GM21423 (cell line): ENCODE results near the gene GAN.
"Not testable (repeated sequence)": the region's sequence is repeated elsewhere in the genome, so short reads cannot be mapped to it uniquely, and the experiment has no call there.

ENCODE experiments used
- ATAC-seq: cut with Tn5 transposase; IDR thresholded peaks from one replicate; pipeline ENCODE4 v1.9.1; 2021; ENCODE audit warnings: mild to moderate bottlenecking, moderate library complexity; ENCODE audit not compliant: unreplicated experiment

The GAN gene

DNA sequence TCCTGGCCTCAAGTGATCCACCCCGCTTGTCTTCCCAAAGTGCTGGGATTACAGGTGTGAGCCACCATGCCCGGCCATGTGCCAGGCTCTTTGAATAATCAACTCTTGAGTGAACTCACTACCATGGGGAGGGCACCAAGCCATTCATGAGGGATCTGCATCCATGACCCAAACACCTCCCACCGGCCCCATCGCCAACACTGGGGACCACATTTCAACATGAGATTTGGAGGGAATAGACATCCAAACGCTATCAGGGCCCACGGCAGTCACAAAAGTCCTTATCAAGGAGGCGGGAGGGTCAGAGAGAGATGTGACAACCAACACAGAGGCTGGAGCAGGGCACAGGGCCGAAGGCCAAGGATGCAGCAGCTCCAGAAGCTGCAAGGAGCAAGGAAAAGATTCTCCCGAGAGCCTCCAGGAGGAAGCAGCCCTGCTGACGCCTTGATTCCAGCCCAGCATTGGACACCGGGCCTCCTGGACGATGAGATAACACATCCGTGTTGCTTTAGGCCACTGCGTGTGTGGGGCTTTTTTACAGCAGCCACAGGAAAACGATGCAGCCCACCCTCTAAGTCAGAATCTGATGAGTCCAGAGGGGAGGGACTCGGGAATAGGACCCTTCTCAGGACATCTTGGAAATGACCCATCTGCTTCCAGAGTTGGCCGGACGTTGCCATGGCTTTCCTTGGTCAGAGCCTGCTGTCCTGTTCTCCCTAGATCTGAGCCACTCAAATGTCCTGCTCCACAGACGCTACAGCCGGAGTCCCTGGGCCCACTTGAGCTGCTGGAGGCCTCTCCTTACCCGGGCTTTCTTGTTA is 82.5 kb downstream of the GAN start:
- no peak for ATAC-seq

DNA sequence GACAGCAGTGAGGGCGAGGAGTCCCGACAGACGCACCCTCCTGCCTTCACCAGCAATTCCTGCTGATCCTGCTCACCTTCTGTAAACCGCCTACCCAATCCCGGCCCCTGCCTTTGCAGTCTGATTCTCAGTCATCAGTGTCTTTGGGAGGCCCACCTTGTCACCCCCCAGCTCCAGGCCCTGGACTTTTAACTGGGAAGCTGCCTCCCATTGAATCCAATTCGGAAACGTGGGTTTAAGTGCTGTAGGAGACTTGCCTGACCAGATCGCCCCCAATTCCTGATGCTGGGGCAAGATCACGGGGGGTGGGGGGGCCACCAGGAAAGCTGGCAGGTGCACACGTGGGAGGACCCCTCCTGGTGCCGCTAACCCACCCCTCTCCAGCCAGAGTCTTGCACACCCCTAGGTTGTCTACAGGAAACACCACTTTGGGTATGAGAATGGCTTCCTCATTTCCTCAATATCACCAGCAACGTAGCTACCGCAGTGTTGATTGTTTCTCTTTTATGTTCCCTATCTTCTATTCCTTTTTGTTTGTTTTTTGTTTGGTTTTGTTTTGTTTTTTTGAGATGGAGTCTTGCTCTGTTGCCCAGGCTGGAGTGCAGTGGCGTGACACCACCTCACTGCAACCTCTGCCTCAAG is 83.2 kb downstream of the GAN start:
- no peak for ATAC-seq

DNA sequence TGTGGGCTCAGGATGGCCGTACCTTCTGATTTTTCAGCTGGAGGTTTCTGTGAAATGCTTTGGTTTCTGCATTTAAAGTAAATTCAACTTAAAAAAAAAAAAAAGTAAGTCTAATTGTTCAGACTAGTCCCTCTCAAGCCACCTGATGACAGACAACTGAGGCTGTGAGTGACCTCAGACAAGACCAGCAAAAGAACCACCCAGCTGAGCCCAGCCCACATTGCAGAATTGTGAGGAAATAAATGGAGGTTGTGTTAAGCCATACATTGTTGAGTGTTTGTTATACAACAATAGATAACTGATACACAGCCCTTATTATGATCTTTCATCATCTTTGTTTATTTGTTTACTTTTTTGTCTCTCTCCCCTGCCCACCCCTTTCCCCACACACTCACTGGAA is 85.1 kb downstream of the GAN start:
- no peak for ATAC-seq

DNA sequence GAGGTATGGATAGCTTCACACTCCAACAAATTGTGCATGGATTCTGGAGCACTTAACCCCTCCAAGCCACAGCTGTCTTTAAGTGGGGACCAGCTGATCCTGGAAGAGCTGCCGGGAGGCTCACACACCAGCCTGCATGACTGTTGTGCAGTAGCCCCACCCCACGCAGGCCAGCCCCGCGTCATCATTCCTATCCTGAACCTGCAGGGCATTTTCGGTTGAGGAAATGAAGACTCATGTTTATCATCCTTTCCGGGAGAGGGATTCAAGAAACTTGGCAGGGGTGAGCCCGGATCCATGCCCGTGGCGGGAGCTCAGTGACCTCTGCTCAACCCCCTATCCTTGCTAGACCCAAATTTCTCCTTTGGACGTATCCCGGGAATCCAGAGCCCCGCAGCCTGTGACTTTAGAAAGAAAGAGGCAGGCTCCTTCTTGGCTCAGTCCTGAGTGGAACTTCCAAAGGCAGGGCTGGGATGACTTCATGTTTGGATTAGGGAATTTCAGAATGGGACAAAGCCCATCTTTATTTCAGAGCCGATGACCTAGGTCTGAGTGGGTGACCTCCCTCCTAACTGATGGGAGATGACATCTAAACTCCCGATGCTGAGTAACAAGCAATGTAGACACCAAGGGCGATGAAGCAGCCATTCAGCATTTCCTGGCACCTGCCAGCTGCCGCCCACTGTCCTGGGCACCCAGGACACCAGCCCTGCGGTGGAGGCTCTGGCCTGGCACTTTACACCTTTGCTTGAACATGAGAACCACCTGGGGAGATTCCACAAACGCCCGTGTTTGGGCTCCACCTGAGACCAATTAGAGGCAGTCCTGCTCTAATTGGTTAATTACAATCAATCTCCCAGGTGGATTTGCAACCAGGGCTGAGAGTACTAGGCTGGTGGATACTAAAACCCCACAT is 86.5 kb downstream of the GAN start:
- no peak for ATAC-seq

DNA sequence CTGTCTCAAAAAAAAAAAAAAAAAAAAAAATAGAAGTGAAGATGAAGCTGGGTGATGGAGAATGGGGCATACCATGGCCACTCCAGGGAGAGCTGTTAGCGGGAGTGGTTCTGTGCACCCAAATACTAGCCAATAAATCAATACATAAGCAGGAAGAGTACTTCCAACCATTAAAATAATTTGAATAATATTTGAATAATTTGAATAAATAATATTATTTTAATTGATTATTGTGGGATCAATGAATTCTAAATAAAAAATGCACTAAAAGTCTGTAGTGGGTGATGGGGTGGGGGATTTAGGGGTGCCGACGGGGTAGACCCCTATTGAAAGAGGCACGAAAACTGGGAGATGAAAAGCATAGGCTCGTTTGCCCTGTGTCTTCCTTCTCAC is 88.4 kb downstream of the GAN start:
- ATAC-seq = no peak

DNA sequence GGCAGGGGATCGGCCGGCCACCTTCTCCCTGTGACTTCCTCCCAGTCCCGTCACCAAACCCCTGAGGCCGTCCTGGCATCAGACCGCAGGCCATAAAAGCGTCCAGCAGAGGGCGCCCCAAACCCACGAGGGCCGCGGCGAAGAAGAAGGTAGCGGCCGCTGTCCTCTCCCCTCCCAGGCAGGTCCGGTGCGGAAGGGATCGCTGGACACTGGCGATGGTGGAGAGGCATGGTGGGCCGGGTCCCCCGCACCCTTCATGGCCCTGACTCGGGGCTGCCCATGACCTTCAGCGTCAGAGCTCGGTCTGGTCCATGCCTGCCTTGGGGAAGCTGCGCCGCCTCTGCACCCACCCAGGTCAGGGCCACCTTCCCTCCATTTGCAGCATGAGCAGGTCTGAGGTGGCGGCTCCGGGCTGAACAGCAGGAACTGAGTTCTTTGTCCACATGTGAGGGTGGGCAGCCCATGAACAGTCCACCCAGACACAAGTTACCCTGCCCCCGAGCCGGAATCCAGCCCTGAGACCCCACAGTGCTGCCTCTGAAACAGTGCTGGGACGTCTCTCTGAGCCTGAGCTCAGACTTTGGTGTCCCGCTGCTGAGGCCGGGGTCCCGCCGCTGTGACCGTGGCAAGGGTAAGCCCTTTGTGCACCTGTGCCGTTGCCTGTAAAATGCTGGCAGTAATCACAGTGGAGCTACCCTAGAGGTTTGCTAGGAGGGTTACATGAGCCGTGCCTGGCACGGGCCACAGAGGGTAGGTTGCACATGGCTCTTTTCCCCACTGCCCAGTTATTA is 89.0 kb downstream of the GAN start:
- ATAC-seq = peak; percentile 75

DNA sequence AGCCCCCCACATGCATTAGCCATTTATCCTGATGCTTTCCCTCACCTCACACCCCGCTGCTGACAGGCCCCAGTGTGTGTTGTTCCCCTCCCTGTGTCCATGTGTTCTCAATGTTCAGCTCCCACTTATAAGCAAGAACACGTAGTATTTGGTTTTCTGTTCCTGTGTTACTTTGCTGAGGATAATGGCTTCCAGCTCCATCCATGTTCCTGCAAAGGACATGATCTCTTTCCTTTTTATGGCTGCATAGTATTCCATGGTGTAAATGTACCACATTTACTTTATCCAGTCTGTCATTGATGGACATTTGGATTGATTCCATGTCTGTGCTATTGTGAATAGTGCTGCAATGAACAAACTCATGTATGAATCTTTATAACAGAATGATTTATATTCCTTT is 90.2 kb downstream of the GAN start:
- ATAC-seq = not testable (repeated sequence)

DNA sequence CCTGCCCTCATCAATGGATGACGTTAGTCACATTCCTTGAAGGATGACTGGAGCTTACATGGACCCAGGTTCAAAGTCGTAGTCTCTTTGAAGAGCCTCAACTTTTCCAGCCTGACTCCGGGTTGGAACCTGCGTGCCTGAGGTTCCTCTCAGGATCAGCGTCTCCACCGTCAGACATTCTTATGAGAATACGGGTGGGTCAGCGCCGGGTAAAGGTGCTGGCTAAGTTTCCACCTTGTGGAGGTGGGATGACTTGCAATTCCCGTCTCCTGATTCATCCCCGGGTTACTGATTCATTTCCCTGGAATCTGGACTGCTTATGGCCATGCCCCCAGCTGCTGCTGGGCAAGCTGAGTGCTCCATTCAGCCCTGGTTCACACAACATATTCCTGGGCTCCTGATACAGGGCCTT is 90.9 kb downstream of the GAN start:
- ATAC-seq = no peak

DNA sequence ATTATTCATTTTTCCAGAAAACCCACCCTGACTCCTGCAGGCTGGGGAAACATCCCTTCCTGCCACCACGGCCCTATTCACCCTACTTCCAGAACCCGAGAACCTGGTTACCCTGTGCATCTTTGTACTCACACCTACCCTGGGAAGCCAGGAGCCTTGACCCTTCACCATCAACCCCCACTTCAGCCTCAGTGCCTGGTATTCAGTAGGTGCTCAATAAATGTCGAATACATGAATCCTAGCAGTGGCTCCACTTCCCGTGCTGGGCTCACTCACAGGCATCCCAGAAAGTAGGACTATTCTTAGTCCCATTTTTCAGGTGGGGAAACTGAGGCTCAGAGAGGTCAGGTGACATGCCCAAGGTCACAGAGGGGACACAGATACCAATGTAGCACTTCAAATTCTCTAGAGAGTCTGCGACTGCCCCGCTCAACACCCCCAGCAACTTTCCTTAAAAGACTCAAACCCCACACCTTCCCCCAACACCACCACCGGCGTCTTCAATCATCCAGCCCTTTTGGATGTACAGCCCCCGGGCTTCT is 93.7 kb downstream of the GAN start:
- no peak for ATAC-seq

DNA sequence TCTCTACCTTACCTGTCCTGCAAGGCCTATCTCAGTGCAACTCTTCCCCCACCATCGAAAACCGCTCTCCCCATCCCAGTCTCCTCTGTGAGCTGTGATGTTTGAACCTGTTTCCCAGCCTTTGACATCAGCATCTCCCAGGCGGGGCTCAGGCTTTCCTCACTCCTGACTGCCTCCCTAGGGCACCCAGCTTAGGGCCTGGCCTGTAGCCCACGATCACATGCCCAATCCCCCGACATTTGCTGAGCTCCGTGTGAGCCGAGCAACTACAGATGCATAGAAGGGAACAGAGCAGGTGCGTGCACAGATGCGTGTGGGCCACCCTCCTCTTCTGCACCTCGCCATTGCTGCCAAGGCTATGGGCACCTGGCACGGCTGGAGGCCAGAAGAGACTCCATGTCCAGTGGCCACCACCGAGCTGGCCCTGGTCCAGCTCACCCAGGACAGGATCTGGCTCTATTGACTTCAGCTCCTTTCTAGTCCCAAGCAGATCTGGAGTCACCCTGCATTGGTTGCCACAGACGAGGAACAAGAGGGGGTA is 94.3 kb downstream of the GAN start:
- no peak for ATAC-seq

DNA sequence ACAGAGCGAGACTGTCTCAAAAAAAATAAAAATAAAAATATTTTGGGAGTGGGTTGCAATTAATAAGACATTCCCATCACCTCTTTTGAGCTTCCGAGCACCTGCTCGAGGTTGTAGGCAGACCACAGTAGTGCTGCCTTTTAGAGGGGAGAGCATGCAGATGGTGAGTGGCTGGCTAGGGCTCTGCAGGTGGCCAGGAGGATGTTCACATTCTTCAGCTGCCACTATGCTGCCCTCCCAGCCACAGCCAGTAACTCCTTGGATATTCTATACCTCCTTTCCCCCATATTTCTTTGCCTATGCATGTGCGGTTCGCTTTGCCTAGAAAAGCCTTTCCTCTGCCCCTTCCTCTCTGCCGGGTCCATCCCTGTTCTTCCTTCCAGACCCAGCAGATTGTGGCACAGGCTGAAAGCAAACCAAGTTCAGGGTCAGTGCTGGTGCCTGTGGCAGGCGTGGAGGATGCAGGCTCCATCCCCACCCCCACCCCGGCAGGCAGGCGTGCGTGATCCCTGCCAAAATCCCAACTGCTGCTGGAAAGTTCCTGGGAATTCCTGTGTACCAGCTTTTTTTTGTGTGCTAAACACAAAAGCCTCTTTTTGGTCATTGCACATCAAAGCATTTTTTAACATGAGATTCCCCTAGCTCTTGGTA is 96.0 kb downstream of the GAN start:
- ATAC-seq = no peak

DNA sequence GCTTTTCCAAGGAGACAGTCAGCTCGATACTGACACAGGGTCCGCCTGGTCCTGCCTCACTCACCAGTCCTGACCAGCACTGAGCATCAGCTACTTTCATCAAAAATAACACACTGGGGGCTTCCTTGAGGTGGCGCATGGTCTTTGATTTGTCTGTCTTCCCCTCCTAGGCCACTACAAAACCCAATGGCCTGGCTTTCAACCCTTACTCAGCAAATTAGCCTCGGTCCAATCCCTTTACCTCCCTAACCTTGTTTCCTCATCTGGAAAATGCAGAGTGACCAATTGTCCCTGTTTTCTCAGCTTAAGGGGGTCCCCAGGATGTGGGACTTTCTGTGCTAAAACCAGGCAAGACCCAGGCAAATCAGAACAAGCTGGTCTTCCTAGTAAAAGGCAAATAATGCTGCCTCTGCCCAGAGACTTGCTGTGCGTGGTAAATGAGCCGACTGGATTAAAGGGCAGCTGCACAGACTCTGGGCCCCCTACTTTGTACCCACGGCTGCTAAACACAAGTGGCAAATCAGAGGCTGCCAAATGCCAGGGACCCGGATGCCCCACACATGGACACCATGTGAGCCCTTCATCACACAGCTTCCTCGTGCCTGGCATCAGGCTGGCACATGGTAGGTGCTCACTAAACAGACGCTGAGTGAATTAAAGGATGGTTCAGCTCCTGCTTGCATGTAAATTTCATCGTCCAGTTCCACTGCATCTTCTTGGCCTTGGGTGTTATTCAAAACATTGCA is 98.7 kb downstream of the GAN start:
- no peak for ATAC-seq

DNA sequence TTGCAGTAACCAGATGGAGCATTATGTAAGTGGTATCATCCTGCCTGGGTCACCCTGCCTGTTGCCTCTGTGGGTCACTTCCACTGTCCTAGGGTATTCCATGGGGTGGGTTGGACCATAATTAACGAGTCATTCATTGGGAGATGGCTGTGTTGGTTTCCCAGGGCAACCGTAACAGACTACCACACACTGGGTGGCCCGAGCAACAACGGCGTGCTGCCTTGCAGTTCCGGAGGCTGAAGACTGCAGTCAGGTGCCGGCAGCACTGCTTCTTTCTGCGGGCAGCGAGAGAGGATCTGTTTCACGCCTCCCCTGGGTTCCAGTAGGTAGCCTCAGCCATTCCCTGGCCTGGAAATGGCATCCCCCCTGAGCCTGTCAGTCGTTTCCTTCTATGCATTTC is 101.0 kb downstream of the GAN start:
- ATAC-seq = no peak

DNA sequence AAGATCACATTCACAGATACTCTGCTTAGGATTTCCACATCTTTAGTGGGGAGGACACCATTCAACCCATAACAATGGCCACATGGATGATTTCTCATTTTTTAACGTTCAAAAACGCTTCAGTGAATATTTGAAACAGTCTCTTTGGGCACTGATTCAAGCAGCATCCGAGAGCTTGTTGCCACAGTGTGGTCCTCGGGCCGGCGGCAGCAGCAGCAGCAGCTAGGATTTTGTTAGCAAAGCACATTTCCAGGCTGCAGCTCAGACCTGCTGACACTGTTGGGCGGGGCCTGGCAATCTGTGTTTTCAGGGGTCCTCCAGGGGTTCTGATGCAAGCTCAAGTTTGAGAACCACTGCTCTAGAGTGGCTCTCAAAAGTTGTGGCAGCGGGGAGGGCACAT is 102.0 kb downstream of the GAN start:
- no peak for ATAC-seq

DNA sequence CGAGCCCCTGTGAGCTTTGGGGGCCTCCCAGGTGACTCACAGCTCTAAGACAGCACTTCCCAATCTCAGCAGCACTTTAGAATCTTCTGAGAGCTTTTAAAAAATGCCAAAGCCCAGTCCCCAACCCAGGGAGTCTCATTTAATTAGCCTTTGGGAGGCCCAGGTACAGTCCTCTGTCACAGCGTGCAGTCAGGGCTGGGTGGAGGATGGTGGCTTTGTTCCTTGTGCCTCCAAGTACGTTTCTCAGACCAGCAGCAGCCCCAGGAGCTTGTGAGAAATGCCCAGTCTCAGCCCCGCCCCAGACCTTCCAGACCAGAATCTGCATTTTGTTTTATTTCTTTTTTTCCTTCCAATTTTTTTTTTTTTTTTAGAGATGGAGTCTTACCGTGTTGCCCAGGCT is 102.4 kb downstream of the GAN start:
- no peak for ATAC-seq

DNA sequence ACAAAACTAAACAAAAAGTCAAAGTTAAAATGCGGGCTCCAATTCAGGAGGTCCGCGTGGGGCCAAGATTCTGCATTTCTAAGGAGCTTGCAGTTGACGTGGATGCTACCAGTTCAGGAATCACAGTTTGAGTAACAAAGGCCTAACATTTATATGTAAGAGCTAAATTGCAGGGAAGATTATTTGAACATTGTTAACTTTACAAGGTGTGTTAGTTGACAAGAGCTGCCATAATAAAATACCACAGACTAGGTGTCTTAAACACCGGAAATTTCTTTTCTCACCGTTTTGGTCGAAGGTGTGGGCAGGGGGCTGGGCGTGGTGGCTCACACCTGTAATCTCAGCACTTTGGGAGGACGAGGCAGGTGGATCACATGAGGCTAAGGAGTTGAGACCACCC is 105.0 kb downstream of the GAN start:
- ATAC-seq = no peak

DNA sequence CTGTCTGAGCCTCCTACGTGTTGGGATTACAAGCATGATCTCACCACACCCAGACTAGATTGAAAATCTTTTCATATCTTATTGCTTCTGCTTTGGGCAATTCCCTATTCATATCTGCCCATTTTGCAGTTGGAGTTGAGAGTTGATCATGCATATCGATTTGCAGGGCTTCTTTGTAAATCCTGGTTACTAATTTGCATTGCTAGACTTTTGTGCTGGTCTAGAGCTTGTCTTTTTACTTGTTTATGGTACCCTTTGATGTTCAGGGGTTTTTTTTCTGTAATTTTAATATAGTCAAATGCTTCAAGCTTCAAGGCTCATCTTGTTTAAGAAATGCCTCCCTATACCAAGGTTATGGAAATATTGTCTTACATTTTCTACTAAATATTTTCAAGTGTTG is 106.4 kb downstream of the GAN start:
- ATAC-seq = no peak

DNA sequence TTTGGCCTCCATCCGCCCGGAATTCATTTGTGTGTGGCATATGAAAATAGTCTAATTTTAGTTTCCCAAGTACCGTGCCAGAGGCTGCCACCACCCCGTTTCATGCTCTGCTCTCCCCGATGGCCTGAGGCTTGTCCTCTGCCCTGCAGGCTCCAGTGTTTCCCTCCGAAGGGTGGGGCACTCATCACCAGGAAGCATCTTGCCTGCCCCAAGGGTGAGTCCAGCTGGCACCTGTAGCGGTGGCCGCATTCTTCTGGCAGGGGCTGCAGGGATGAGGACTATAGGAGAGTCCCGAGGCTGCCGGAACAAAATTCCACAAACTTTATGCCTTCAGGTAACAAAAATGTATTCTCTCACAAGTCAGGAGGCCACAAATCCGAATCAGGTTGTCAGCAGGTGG is 106.8 kb downstream of the GAN start:
- ATAC-seq = no peak

DNA sequence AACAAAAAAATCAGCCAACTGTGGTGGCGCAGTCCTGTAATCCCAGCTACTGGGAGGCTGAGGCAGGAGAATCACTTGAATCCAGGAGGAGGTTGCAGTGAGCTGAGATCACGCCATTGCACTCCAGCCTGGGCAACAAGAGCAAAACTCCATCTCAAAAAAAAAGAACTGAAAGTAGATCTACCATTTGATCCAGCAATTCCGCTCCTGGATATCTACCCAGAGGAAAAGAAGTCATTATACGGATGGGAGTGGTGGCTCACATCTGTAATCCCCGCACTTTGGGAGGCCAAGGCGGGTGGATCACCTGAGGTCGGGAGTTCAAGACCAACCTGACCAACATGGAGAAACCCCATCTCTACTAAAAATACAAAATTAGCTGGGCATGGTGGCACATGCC is 107.4 kb downstream of the GAN start:
- not testable (repeated sequence) for ATAC-seq
